Colonic mucosa (tissue), 4 donors: ENCODE results near the gene GALNT11. TPM values are rescaled to one million over a fixed set of nuclear protein-coding genes. Genes with fewer than 3 reads are reported as not detected.

ENCODE experiments used
- DNase-seq: peaks from one replicate; pipeline ENCODE4 v3.0.0-alpha.2; 2020
- H3K27ac ChIP-seq: fragments of 200-600 bp; one replicate; pipeline ENCODE4 v1.8.0; 2021
- H3K27me3 ChIP-seq: fragments of 200-600 bp; one replicate; pipeline ENCODE4 v1.8.0; 2021
- H3K36me3 ChIP-seq: fragments of 200-600 bp; one replicate; pipeline ENCODE4 v1.8.0; 2021
- H3K4me1 ChIP-seq: fragments of 200-600 bp; one replicate; pipeline ENCODE4 v1.8.0; 2021; ENCODE audit warnings: mild to moderate bottlenecking
- H3K4me3 ChIP-seq: fragments of 200-600 bp; one replicate; pipeline ENCODE4 v1.8.0; 2021
- H3K9ac ChIP-seq, 2 donors: one replicate each; pipeline ENCODE4 v1.7.0; 2013; ENCODE audit warnings: control low read depth in 2 of 2, low read depth in 2 of 2, low read length in 2 of 2
- H3K9me3 ChIP-seq: fragments of 200-600 bp; one replicate; pipeline ENCODE4 v1.8.0; 2021
- CTCF ChIP-seq: fragments of 200-600 bp; IDR thresholded peaks from one replicate; pipeline ENCODE4 v1.8.0; 2022; ENCODE audit warnings: antibody characterized with exemption, mild to moderate bottlenecking
- intact Hi-C: fragments of 100-400 bp; cut with DNase I; formaldehyde crosslinking; loops from one replicate; pipeline ENCODE4 v1.14.1; 2022
- total RNA-seq, 2 donors: library from RNA; stranded (reverse); fragmentation: NEBNext Ultra II Directional in 1 of 2; extraction: Animal tissue kit (Norgen Biotek cat#: 25700) in 1 of 2; gene quantifications; one replicate each; pipeline ENCODE4 v1.2.1, GENCODE V29; 2021
- donor health status: healthy.
- donor health status: DM: no; HTN: no; CAD: no.
- donor health status: DM: no; HTN: no; CAD: no.

Gene GALNT11
- total RNA-seq, 2 donors from 2014 or later = 18.5 to 20.8 TPM

- H3K27ac ChIP-seq = no peak overlapping the region
- H3K4me1 ChIP-seq = no peaks in the 10 kb centered on the region
- H3K4me3 ChIP-seq = no peak overlapping the region
- intact Hi-C loops = no loop called here
- DNase-seq = no peak
- H3K9me3 ChIP-seq = no peaks in the 10 kb centered on the region
- H3K36me3 ChIP-seq = no peaks in the 10 kb centered on the region
- H3K27me3 ChIP-seq = no peaks in the 10 kb centered on the region
- H3K9ac ChIP-seq = no peak overlapping the region
- TF ChIP-seq CTCF = no peak
Observed at GRCh38 chr7:152112829-152113228, 87.4 kb downstream of the GALNT11 start.

- Histone ChIP-seq H3K4me1 (no peaks in the 10 kb centered on the region), H3K4me3 (no peak overlapping the region), H3K9me3 (no peaks in the 10 kb centered on the region), H3K27ac (no peak overlapping the region), H3K36me3 (no peaks in the 10 kb centered on the region), H3K27me3 (no peaks in the 10 kb centered on the region), H3K9ac (no peak overlapping the region)
- TF ChIP-seq CTCF = no peak
- intact Hi-C loops = no loop called here
- no peak for DNase-seq
Observed at GRCh38 chr7:152115021-152115718, 89.7 kb downstream of the GALNT11 start.

DNA sequence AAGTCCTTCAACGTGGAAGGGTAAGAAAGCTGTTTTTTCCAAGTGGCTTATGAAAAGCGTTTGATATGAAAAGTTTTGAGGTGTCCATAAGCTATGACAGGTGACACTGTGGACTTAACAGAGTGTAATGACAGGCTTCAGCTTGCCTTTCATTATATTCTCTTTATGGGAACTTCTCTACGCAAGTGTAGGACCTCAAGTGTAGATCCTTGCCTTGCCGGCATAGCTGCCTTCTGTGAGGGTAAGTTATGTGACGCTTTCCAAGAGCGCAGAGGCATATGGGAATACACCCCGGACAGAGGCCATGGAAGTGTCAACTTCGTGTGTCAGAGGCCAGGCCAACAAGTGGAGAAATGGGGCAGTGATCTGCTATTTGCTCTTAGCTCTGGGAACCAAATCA, 91.9 kb downstream of the GALNT11 start:
- no peak overlapping the region for H3K27ac ChIP-seq
- H3K9ac ChIP-seq = no peak overlapping the region
- no peaks in the 10 kb centered on the region for H3K9me3 ChIP-seq
- H3K27me3 ChIP-seq = no peaks in the 10 kb centered on the region
- H3K4me3 ChIP-seq = no peak overlapping the region
- intact Hi-C loops = no loop called here
- H3K4me1 ChIP-seq = no peaks in the 10 kb centered on the region
- no peaks in the 10 kb centered on the region for H3K36me3 ChIP-seq
- DNase-seq = no peak
- no peak for TF ChIP-seq CTCF

DNA sequence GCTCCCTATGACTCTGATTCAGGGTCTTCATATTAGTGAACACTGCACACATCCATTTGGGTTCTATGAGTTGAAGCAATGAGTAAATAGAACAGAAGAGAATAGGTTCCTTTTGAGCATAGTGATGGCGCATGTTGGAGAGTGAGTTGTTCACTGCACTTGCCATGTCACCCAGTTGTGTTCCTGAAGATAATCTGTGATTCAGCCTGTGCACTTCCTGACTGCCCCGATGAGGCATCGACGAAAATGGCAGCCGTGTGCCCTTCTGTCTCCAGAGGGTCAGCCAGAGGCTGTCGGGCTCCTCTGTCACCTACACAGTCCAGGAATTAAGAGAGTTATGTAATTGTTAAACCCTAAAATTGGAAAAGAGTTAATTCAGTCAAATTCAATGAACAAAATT, 94.7 kb downstream of the GALNT11 start:
- H3K4me3 ChIP-seq = no peak overlapping the region
- intact Hi-C loops = no loop called here
- no peaks in the 10 kb centered on the region for H3K36me3 ChIP-seq

DNA sequence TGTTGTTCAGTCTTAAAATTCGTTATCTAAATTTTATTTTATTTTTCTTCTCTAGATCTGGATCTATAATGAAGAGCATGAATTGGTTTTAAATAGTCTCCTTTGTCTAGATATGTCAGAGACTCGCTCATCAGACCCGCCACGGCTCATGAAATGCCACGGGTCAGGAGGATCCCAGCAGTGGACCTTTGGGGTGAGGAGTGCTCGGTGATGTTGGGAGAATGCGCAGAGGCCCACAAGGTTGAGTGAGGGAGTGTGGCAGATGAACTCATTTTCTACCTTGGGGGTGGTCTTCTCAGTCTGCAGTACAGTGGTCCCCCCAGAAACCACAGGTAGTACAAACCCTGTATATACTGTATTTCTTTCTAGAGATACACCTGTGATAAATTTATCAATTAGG, 95.3 kb downstream of the GALNT11 start:
- Histone ChIP-seq H3K27me3 (no peaks in the 10 kb centered on the region), H3K36me3 (no peaks in the 10 kb centered on the region), H3K27ac (no peak overlapping the region), H3K4me3 (no peak overlapping the region), H3K9me3 (no peaks in the 10 kb centered on the region), H3K9ac (no peak overlapping the region), H3K4me1 (no peaks in the 10 kb centered on the region)
- no peak for DNase-seq
- intact Hi-C loops = no loop called here
- TF ChIP-seq CTCF = no peak

More for the DNA sequence above, 94.7 kb downstream of the GALNT11 start:
- H3K27me3 ChIP-seq = no peaks in the 10 kb centered on the region
- no peak overlapping the region for H3K27ac ChIP-seq
- no peaks in the 10 kb centered on the region for H3K4me1 ChIP-seq
- H3K9me3 ChIP-seq = no peaks in the 10 kb centered on the region
- no peak overlapping the region for H3K9ac ChIP-seq
- TF ChIP-seq CTCF = no peak
- DNase-seq = no peak
